GM19372 (cell line): ENCODE results near the gene XYLT1.

ENCODE experiments used
- ATAC-seq: cut with Tn5 transposase; IDR thresholded peaks from one replicate; pipeline ENCODE4 v1.9.1; 2021; ENCODE audit warnings: mild to moderate bottlenecking, low read depth, moderate library complexity; ENCODE audit not compliant: unreplicated experiment

The XYLT1 gene

GRCh38 chr16:17459903-17460521, 10.7 kb downstream of the XYLT1 start:
- no peak for ATAC-seq

DNA sequence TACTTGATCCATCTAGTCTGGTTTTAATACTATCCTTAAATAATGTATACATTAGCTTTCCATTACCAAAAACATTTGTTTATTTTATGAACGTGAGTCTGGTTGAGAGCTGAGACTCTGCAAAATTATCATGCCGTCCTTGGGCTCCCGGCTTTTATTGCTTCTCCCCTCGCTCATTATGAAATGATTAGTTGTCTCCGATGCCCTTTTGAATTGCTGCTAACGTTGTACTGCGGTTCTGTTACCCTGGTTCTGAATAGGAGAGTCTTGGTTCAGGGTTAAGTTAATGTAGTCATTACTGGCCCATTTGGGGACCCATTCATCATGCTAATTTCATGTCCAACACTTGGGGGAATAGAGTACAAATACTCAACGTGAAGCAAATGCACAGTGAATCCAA, 12.8 kb downstream of the XYLT1 start:
- no peak for ATAC-seq

- ATAC-seq, result no peak
Measured at GRCh38 chr16:17457513-17457912, 13.2 kb downstream of the XYLT1 start.

DNA sequence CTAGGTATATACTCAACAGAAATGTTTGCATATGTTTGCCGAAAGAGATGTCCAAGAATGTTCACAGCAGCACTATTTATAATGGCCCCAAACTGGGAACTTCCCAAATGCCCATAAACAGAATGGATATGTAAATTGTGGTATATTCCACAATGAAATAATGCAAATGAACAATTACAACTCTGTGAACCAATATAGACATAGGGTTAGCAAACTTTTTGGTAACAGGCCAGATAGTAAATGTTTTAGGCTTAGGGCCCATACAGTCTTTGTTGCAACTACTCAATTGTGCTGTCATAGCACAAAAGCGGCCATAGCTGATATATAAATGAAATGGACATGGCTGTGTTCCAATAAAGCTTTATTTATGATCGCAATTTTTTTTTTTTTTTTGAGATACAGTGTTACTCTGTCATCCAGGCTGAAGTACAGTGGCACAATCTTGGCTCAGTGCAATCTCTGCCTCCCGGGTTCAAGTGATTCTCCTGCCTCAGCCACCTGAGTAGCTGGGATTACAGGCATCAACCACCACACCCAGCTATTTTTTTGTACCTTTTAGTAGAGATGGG, 16.5 kb downstream of the XYLT1 start:
- no peak for ATAC-seq

DNA sequence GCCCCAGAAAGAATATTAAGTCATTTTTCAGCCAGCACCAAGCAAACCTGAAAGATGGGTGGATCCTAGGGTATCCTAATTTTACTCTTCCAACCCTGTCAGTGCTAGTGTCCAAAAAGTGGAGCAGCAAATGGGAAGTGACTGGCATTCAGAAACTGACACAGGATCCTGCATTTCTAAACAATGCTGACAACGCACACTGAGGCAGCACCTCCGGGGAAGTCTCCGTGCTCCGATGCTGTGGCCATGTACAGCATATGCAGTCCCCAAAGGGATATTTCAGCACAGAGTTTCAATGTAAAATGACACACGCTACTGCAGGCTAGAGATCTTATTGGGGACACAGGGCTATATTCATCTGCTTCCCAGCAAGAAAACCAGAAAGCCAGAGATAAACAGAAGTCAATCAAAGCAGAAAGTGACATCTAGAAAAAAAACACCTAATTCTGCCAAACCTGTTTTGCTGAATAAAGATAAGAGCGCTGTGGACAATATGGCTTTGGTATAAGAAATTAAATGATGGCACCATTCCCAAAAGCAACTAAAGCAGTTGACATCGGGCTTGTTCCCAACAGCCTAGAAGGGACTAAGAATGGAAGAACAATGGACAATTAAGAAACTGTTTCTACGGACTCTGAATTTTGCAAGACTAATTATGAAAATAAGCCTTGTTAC, 17.3 kb downstream of the XYLT1 start:
- ATAC-seq, result no peak

DNA sequence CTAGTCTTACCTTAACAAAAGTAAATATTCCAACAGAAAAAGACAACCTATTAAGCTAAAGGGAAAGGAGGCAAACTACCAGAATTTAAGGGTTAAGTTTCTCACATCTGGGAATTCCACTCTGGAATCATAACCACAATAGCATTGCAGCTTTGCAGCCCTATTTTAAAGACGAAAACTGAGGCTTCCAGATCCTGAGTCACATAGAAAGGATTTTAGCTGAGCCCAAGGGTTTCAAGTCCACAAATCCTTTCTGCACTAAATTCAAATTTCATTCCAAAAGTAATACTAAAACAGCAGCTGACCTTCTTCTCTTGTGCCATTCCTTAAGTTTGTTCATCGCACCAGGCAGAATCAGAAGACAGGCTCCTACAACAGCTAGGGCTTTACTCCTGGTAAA, 17.8 kb downstream of the XYLT1 start:
- no peak for ATAC-seq

GRCh38 chr16:17451843-17452242, 18.9 kb downstream of the XYLT1 start:
- ATAC-seq, result no peak

DNA sequence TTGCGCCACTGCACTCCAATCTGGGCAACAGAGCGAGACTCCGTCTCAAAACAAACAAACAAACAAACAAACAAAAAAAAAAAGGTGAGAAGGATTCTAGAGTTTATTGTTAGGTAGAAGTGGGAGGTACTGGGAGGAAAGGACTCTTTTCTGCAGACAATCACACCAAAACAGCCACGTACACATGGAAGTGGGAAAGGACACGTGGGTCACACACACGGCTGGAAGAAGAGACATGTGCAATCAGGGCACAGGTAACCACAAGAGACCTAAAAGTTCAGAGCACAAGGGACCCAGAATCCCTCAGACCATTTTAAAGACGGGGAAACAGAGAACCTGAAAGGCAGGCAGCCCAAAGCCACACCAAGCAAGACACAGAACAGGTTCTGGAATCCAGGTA, 20.5 kb downstream of the XYLT1 start:
- ATAC-seq, result no peak

- no peak for ATAC-seq
Measured at GRCh38 chr16:17448640-17449638, 21.8 kb downstream of the XYLT1 start.

- no peak for ATAC-seq
Measured at GRCh38 chr16:17447101-17447569, 23.6 kb downstream of the XYLT1 start.

DNA sequence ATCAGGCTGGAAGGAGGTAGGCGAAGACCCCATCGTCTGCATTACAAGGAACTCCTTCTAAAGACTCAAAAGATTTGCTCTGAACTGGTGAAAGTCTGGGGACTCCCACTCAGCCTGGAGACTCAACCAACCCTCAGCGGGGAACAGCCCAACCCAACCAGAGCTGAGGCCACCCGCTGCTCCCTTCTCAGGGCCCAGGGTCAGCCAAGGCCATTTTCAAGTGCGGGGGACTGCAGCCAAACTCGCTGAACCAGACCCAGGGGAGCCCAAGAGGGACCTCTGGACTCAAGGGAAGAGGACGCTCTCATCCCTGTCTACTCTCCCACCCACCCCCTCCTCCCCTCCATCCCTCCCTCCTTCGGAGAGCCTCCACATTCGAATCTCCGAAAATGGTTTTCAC, 24.1 kb downstream of the XYLT1 start:
- no peak for ATAC-seq

- ATAC-seq, result no peak
Measured at GRCh38 chr16:17445421-17445820, 25.3 kb downstream of the XYLT1 start.

DNA sequence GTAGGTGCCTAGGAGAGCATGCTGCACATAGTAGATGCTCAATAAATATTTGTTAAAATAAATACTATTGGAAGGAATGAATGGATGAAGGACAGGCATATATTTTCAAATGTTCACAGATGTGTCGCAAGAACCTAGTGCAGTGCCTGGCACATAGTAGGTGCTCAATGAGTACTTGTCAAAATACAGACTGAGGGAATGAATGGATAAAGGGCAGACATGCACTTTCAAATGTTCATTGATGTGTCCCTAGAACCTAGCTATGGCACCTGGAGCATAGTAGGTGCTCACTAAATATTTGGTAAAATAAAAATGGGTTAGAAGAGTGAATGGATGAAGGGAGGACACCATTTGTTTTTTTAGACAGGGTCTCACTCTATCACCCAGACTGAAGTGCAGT, 26.1 kb downstream of the XYLT1 start:
- ATAC-seq, result no peak

DNA sequence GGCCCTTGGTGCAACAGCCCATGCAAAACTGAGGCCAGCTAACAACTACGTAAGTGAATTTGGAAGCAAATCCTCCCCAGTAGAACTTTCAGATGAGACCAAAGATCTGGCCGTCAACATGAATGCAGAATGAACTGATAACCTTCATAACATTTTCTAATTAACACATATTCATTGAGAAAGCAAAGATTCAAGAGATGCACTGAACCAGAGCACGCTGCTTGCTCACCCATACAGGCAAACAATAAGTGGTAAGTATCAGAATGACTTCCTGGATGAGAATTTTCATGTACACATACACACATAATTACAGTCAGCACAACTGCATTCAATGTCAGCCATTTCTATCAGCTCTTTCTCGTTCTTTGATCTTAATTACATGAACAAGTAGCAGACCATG, 30.6 kb downstream of the XYLT1 start:
- no peak for ATAC-seq

- ATAC-seq, result no peak
Measured at GRCh38 chr16:17439580-17439979, 31.2 kb downstream of the XYLT1 start.

DNA sequence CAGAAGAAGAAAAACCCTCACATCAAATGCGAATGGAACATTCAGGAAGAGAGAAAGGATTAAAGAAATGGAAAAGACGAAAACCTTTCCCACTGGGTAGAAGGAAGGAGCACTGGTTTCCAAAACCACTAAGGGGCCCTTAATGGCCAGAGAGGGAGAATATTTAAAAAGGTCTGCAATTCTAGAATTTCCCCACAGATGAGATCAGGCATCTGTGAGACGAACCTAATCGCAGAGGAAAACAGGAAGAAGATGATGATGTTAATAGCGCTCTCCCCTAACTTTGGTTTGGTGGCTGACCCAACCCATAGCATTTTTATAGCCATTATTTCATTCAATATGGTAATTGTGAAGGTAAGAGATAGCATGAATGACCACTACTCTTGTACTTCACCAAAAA, 32.8 kb downstream of the XYLT1 start:
- no peak for ATAC-seq

- no peak for ATAC-seq
Measured at GRCh38 chr16:17437127-17437720, 33.5 kb downstream of the XYLT1 start.

DNA sequence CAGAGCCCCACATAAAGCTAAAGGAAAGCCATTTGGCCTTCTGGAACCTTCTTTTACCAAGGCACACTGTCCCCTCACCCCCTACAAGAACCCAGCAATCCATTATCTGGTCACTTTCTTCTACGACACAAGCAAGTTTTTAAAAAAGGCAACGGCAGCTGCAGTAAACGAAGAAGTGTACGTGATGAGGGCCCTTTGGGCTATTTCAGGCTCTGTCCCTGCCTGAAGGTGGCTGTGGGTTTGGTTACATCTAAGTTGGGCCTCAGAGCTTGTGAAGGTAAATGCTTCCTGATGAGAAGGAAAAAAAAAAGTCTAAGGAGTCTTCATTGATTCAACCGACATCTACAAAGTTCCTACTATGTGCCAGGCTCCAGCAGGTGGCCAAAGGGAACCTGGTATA, 35.4 kb downstream of the XYLT1 start:
- no peak for ATAC-seq

GRCh38 chr16:17433577-17434451, 36.9 kb downstream of the XYLT1 start:
- ATAC-seq, result no peak
